T-helper 2 cell treated with Interferon-gamma antibody and Interleukin-4, amounts not matched to agents 5 μg/mL and 100 μg/mL, for 36 hours (primary cell): Measurements from ENCODE around the gene GBA2.
A peak's percentile ranks its signal among the peaks of the same experiment; 100 is the strongest.

Experiments used
- DNase-seq: peaks from one replicate; pipeline ENCODE4 v3.0.0; 2021; ENCODE audit warnings: low spot score
- H3K27ac Mint-ChIP-seq: one replicate; pipeline ENCODE4 v1.8.0; 2021; ENCODE audit warnings: mild to moderate bottlenecking, mixed read lengths
- H3K27me3 Mint-ChIP-seq: one replicate; pipeline ENCODE4 v1.8.0; 2021; ENCODE audit warnings: low read depth, mixed read lengths
- H3K36me3 Mint-ChIP-seq: one replicate; pipeline ENCODE4 v1.8.0; 2021; ENCODE audit warnings: low read depth, mixed read lengths
- H3K4me1 Mint-ChIP-seq: one replicate; pipeline ENCODE4 v1.8.0; 2021; ENCODE audit warnings: low read depth, mixed read lengths
- H3K4me3 Mint-ChIP-seq: one replicate; pipeline ENCODE4 v1.8.0; 2022; ENCODE audit warnings: mild to moderate bottlenecking, moderate library complexity, mixed read lengths
- H3K9me3 Mint-ChIP-seq: one replicate; pipeline ENCODE4 v1.8.0; 2021; ENCODE audit warnings: mixed read lengths

The GBA2 gene

DNA sequence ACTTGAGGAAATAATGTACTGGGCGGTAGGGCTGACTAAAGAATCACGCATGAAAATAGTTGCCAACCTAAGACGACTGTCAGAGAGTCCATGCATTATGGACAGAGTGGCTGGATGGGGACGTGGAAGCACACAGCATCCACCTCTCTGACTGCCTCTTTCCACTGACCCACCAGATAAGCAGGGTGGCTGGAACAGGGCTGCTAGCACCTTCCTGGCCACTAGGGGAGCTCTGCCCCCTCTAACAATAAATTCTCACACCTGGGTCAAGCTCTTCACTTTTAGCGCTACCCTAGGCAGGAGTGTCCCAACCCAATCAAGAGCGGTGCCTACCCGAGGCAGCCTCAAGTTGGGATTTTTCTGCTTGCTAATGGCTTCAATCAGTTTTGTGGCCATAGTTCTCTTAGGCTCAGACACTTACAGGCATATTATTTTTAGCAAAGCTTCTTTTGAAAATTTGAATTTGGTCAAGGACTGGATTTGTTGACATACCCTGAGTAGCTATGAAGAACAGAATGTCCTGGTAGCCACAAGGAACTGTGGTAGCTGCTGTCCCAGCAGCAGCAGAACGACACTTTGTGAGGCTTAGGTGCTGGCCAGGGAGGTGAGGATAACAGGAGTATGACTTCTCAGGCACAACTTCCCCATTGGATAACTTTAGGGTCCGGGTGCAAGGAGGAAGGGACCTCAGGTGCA, 52.4 kb downstream of the GBA2 start:
- Mint-ChIP-seq H3K9me3 (no peaks in the 10 kb centered on the region), H3K27me3 (no peaks in the 10 kb centered on the region), H3K4me1 (no peaks in the 10 kb centered on the region), H3K36me3 (peaks cover 20% of the 10 kb centered on the region), H3K4me3 (no peak overlapping the region), H3K27ac (no peak overlapping the region)
- peak; percentile 44 for DNase-seq

- H3K4me3 Mint-ChIP-seq, result no peak overlapping the region
- no peaks in the 10 kb centered on the region for H3K9me3 Mint-ChIP-seq
- peaks cover 4% of the 10 kb centered on the region for H3K4me1 Mint-ChIP-seq
- no peak for DNase-seq
- H3K27ac Mint-ChIP-seq, result no peak overlapping the region
- peaks cover 20% of the 10 kb centered on the region for H3K36me3 Mint-ChIP-seq
- H3K27me3 Mint-ChIP-seq, result no peaks in the 10 kb centered on the region
Observed at GRCh38 chr9:35695943-35696401, 53.1 kb downstream of the GBA2 start.

DNA sequence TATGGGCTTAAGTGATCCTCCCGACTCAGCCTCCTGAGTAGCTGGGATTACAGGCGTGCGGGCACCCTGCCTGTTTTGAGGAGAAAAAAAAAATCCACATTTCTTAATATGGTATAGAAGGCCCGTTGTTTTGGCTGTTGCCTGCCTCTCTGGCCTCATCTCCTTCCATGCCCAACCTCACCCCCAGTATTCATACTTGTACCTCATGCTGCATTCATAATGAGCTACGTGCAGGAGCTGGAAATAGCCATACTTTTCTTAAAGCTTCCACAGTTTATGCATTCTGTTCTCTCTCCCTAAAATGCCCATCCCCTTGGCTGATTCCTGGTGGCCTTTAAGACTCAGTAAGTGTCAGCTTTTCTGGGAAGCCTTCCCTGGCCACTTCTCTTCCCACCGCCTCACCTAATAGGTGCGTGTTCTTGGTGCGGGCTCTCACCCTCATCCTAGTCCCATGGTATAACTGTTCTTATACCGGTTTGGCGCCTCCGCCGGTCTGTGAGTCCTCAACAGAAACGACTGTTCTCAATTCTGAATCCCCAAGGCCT, 57.2 kb downstream of the GBA2 start:
- no peak for DNase-seq
- Mint-ChIP-seq H3K27ac (no peak overlapping the region), H3K4me1 (peaks cover 13% of the 10 kb centered on the region), H3K36me3 (peaks cover 8% of the 10 kb centered on the region), H3K4me3 (peak overlapping the region; percentile 84), H3K27me3 (no peaks in the 10 kb centered on the region), H3K9me3 (no peaks in the 10 kb centered on the region)

GRCh38 chr9:35691334-35691650, 57.7 kb downstream of the GBA2 start:
- peak overlapping the region; percentile 84 for H3K4me3 Mint-ChIP-seq
- no peaks in the 10 kb centered on the region for H3K27me3 Mint-ChIP-seq
- H3K4me1 Mint-ChIP-seq, result peaks cover 13% of the 10 kb centered on the region
- no peaks in the 10 kb centered on the region for H3K9me3 Mint-ChIP-seq
- DNase-seq, result no peak
- peak overlapping the region; percentile 26 for H3K27ac Mint-ChIP-seq
- peaks cover 2% of the 10 kb centered on the region for H3K36me3 Mint-ChIP-seq

GRCh38 chr9:35690614-35691333, 58.3 kb downstream of the GBA2 start:
- H3K4me3 Mint-ChIP-seq, result peak overlapping the region; percentile 84
- H3K27me3 Mint-ChIP-seq, result no peaks in the 10 kb centered on the region
- H3K36me3 Mint-ChIP-seq, result no peaks in the 10 kb centered on the region
- H3K9me3 Mint-ChIP-seq, result no peaks in the 10 kb centered on the region
- peak; percentile 11 for DNase-seq
- peak overlapping the region; percentile 26 for H3K27ac Mint-ChIP-seq
- H3K4me1 Mint-ChIP-seq, result peaks cover 13% of the 10 kb centered on the region

DNA sequence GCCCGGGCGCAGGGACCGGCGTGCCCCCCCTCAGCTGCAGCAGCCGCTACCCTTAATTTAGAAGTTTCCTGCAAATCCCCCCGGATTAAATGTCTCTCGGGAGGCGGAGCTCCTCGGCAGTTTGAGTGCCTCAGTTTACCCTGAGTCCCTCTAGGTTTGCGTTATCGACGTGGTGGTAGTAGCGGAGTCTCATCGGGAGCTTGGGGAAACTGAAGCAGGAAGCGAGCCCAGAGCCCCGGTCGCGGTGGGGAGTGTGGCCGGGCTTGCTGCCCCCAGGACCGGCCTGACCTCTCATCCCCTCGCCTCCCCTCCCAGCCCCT, 58.8 kb downstream of the GBA2 start:
- Mint-ChIP-seq H3K4me3 (peak overlapping the region; percentile 69), H3K27me3 (no peaks in the 10 kb centered on the region), H3K9me3 (no peaks in the 10 kb centered on the region), H3K36me3 (no peaks in the 10 kb centered on the region), H3K27ac (no peak overlapping the region), H3K4me1 (peaks cover 13% of the 10 kb centered on the region)
- no peak for DNase-seq

- Mint-ChIP-seq H3K4me3 (peak within 1 kb of the TSS; percentile 84), H3K4me1 (peaks cover 13% of the 10 kb centered on the region), H3K36me3 (no peaks in the 10 kb centered on the region), H3K27me3 (no peaks in the 10 kb centered on the region), H3K27ac (no peak within 1 kb of the TSS), H3K9me3 (no peaks in the 10 kb centered on the region)
- DNase-seq, result no peak
Observed at GRCh38 chr9:35689542-35690293, 59.3 kb downstream of the GBA2 start, which contains the start of gene TPM2. TPM2 (minus strand) TSS chr9:35689925; CDS start chr9:35689817, 108 bp downstream.

- H3K27me3 Mint-ChIP-seq, result no peaks in the 10 kb centered on the region
- peak; percentile 11 for DNase-seq
- H3K9me3 Mint-ChIP-seq, result no peaks in the 10 kb centered on the region
- H3K4me3 Mint-ChIP-seq, result peak overlapping the region; percentile 45
- H3K4me1 Mint-ChIP-seq, result peaks cover 13% of the 10 kb centered on the region
- no peak overlapping the region for H3K27ac Mint-ChIP-seq
- no peaks in the 10 kb centered on the region for H3K36me3 Mint-ChIP-seq
Observed at GRCh38 chr9:35688558-35689541, 60.2 kb downstream of the GBA2 start.

DNA sequence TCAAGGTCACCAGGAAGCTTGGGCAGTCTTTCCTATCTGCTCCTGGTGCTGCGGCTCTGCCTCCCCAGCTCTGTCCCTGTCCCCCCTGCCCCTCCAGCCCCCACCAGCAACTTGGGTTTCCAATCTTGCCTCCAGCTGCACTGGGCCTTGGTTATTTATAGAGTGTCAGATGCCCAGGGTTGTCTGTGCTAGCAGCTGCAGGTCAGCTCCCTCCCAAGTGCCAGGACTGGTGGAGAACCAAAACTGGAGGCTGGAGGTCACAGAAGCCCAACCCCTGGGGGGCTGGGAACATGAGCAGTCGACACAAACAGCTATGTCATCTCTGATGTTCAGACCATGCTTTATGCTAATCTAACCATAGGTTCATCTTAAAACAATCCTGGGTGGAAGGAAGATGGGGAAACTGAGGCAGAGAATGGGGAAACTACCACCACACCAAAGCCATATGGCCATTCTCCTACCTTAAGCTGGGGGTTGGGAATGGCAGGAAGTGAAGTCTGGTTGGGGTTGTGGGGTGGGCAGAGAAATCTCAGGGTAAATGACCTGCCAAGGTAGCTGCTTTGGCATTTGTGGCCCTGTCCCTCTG, 61.0 kb downstream of the GBA2 start:
- no peaks in the 10 kb centered on the region for H3K27me3 Mint-ChIP-seq
- H3K4me1 Mint-ChIP-seq, result peaks cover 13% of the 10 kb centered on the region
- DNase-seq, result no peak
- H3K9me3 Mint-ChIP-seq, result no peaks in the 10 kb centered on the region
- H3K27ac Mint-ChIP-seq, result no peak overlapping the region
- H3K36me3 Mint-ChIP-seq, result no peaks in the 10 kb centered on the region
- H3K4me3 Mint-ChIP-seq, result peak overlapping the region; percentile 45

DNA sequence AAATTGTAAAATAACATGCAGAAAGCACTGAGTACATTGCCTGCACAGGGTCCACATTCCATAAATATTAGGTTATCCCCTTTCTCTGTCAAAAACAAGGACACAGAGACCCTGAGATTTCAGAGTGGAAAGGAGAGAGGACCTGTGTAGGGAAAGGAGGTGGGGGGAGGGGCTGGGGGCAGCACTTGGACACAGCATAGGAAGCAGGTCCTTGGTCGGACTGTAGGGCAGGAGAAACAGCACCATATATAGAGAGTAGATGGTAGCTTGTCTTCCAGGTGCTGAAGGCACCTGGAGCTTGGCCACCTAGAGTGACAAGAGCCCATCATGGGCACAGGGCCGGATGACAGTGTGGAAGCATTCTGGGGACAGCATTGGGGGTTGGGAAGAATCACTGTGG, 61.7 kb downstream of the GBA2 start:
- H3K27me3 Mint-ChIP-seq, result no peaks in the 10 kb centered on the region
- H3K36me3 Mint-ChIP-seq, result no peaks in the 10 kb centered on the region
- H3K4me1 Mint-ChIP-seq, result peaks cover 13% of the 10 kb centered on the region
- no peaks in the 10 kb centered on the region for H3K9me3 Mint-ChIP-seq
- DNase-seq, result no peak
- no peak overlapping the region for H3K4me3 Mint-ChIP-seq
- no peak overlapping the region for H3K27ac Mint-ChIP-seq
